Measurements from ENCODE around the gene LIPE. TPM values are rescaled to one million over a fixed set of nuclear protein-coding genes. Genes with fewer than 3 reads are reported as not detected.

The LIPE gene
- polyA plus RNA-seq, 6 donors from 2014 or later: 7.2 to 16.5 (median 11.6) TPM

Other genes starting within 250 kb of the LIPE start
- gene DEDD2, start 209.7 kb downstream of the LIPE start, polyA plus RNA-seq (ENCODE audit: low read depth in 6 of 6): 100 to 1,000 TPM; 127 to 150 (median 140) TPM
- gene ZNF526, start 207.1 kb downstream of the LIPE start, polyA plus RNA-seq (ENCODE audit: low read depth in 6 of 6): 1 to 10 TPM in 5 of 6 donors, not detected in 1; 4.0 to 8.6 (median 5.1) TPM
- gene GSK3A, start 184.8 kb downstream of the LIPE start, polyA plus RNA-seq (ENCODE audit: low read depth in 6 of 6): 10 to 100 TPM; 11.7 to 30.9 (median 18.3) TPM
- 1 to 10 TPM in 5 of 6 donors, under 1 TPM in 1; 0.68 to 8.2 (median 3.8) TPM for gene ERF, start 172.3 kb downstream of the LIPE start, polyA plus RNA-seq (ENCODE audit: low read depth in 6 of 6)
- gene CIC, start 158.1 kb downstream of the LIPE start, polyA plus RNA-seq (ENCODE audit: low read depth in 6 of 6): 1 to 10 TPM in 5 of 6 donors, under 1 TPM in 1; 0.05 to 5.3 (median 2.1) TPM
- gene PRR19, start 125.3 kb downstream of the LIPE start, polyA plus RNA-seq (ENCODE audit: low read depth in 6 of 6): under 1 TPM in 3 of 6 donors, not detected in 3; 0.25 to 0.51 (median 0.34) TPM
- gene PAFAH1B3, start 124.8 kb downstream of the LIPE start, polyA plus RNA-seq (ENCODE audit: low read depth in 6 of 6): 10 to 100 TPM; 12.3 to 25.9 (median 24.4) TPM
- gene TMEM145, start 114.1 kb downstream of the LIPE start, polyA plus RNA-seq (ENCODE audit: low read depth in 6 of 6): not detected
- 1 to 10 TPM in 1 of 6 donors, under 1 TPM in 4, not detected in 1; 0.34 to 1.5 (median 0.45) TPM for gene MEGF8, start 101.8 kb downstream of the LIPE start, polyA plus RNA-seq (ENCODE audit: low read depth in 6 of 6)
- gene CNFN, start 37.1 kb downstream of the LIPE start, polyA plus RNA-seq (ENCODE audit: low read depth in 6 of 6): 10 to 100 TPM; 24.1 to 53.3 (median 37.7) TPM
- not detected for gene CXCL17, start 15.6 kb upstream of the LIPE start, polyA plus RNA-seq (ENCODE audit: low read depth in 6 of 6)
- 1 to 10 TPM in 5 of 6 donors, not detected in 1; 2.8 to 4.3 (median 3.4) TPM for gene CEACAM1, start 101.1 kb upstream of the LIPE start, polyA plus RNA-seq (ENCODE audit: low read depth in 6 of 6)
- not detected for gene CEACAM8, start 167.5 kb upstream of the LIPE start, polyA plus RNA-seq (ENCODE audit: low read depth in 6 of 6)